Progenitor cell of endocrine pancreas (in vitro differentiated cells): Measurements from ENCODE around the gene TLCD2. TPM values are rescaled to one million over a fixed set of nuclear protein-coding genes. Genes with fewer than 3 reads are reported as not detected.
"Not testable (repeated sequence)": the region's sequence is repeated elsewhere in the genome, so short reads cannot be mapped to it uniquely, and the experiment has no call there.

ENCODE experiments used
- DNase-seq: peaks from one replicate; pipeline ENCODE4 v3.0.0; 2021; ENCODE audit warnings: low spot score; ENCODE audit not compliant: unreplicated experiment
- H3K27ac Mint-ChIP-seq: 2 replicates; pipeline ENCODE4 v1.8.0; 2021; ENCODE audit warnings: mild to moderate bottlenecking, moderate library complexity, mixed read lengths
- H3K27me3 Mint-ChIP-seq: 2 replicates; pipeline ENCODE4 v1.8.0; 2021; ENCODE audit warnings: mixed read lengths
- H3K36me3 Mint-ChIP-seq: 2 replicates; pipeline ENCODE4 v1.8.0; 2022; ENCODE audit warnings: mixed read lengths; ENCODE audit not compliant: insufficient read depth
- H3K4me1 Mint-ChIP-seq: 2 replicates; pipeline ENCODE4 v1.8.0; 2021; ENCODE audit warnings: low read depth, mixed read lengths
- H3K4me3 Mint-ChIP-seq: 2 replicates; pipeline ENCODE4 v1.8.0; 2021; ENCODE audit warnings: low read depth, mild to moderate bottlenecking, moderate library complexity, mixed read lengths
- H3K9me3 Mint-ChIP-seq: 2 replicates; pipeline ENCODE4 v1.8.0; 2021; ENCODE audit warnings: low read depth, mixed read lengths
- total RNA-seq: library from RNA; stranded (reverse); gene quantifications from 2 replicates; pipeline ENCODE4 v1.2.1, GENCODE V29; 2021
- TF ChIP-seq, protein P1 (sequence below): fragments of 200-600 bp; sonication (generic); IDR thresholded peaks from one replicate; pipeline ENCODE4 v1.5.0; 2021; ENCODE audit warnings: antibody characterized with exemption, mild to moderate bottlenecking; ENCODE audit not compliant: unreplicated experiment

The TLCD2 gene
- total RNA-seq, 1 donor from 2014 or later: 2.7 TPM

DNA sequence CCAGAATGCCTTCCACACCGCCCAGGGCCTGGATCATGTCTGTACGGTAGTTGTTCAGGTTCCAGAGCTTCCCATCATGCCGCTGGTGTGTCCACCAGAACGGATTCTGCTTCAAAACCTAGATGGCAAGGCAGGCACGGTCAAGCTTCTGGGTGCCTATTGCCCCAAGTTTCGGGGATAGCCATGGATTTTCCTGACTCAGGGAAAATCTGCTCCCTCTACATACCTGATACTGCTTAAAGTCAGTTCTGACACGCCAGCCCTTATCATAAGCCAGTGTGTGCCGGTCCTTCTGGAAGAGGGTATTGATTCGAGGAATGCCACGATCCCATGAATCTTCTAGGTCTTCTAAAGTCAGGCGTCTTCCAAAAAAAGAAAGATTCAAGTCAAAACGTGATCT lies 49.1 kb downstream of the TLCD2 start:
- H3K27ac Mint-ChIP-seq: no peak overlapping the region
- TF ChIP-seq, protein P1, sequence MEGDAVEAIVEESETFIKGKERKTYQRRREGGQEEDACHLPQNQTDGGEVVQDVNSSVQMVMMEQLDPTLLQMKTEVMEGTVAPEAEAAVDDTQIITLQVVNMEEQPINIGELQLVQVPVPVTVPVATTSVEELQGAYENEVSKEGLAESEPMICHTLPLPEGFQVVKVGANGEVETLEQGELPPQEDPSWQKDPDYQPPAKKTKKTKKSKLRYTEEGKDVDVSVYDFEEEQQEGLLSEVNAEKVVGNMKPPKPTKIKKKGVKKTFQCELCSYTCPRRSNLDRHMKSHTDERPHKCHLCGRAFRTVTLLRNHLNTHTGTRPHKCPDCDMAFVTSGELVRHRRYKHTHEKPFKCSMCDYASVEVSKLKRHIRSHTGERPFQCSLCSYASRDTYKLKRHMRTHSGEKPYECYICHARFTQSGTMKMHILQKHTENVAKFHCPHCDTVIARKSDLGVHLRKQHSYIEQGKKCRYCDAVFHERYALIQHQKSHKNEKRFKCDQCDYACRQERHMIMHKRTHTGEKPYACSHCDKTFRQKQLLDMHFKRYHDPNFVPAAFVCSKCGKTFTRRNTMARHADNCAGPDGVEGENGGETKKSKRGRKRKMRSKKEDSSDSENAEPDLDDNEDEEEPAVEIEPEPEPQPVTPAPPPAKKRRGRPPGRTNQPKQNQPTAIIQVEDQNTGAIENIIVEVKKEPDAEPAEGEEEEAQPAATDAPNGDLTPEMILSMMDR: no peak
- DNase-seq: no peak
- H3K4me1 Mint-ChIP-seq: no peaks in the 10 kb centered on the region
- peaks cover 52% of the 10 kb centered on the region for H3K36me3 Mint-ChIP-seq
- H3K27me3 Mint-ChIP-seq: no peaks in the 10 kb centered on the region
- H3K4me3 Mint-ChIP-seq: no peak overlapping the region
- no peaks in the 10 kb centered on the region for H3K9me3 Mint-ChIP-seq

DNA sequence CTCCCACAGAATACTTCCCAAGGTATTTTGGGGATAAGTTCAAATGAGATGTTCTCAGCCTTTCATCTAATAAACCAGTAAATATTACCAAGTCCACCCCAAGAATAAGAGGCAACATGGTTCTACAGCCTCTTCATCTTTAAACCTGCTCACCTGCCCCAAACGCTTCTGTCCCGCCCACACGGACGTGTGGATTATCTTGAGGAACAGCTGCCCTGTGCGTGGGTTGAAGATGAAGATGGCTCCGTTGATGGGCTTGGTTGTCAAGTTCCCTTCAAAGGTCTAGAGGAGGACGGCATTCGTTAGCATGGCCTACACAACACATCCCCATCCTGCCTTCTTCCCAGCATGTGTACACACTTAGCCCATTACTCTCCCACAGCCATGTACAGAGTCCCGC lies 52.1 kb downstream of the TLCD2 start:
- Mint-ChIP-seq H3K4me3 (no peak overlapping the region), H3K4me1 (no peaks in the 10 kb centered on the region), H3K9me3 (no peaks in the 10 kb centered on the region), H3K36me3 (peaks cover 62% of the 10 kb centered on the region), H3K27ac (no peak overlapping the region), H3K27me3 (no peaks in the 10 kb centered on the region)
- TF ChIP-seq, protein P1: no peak
- no peak for DNase-seq

DNA sequence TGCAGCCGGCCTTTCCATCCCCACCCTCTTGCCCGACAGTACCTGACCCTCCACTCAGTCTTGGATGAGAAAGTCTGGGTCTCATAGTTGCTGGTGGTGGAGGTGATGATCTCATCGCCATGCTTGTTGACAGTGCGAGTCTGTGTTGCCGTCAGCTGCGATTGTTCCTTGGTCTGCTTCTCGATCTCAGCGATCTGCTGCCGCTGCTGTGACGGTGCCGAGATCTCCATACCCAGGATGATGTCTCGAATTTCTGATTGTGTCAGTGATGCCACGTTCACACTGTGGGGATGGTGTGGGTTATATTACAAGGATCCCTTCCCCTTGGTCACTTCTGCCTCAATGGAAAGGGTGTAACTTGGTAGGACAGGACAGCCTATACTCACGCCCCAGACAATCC lies 56.4 kb downstream of the TLCD2 start:
- H3K36me3 Mint-ChIP-seq: peaks cover 54% of the 10 kb centered on the region
- H3K27ac Mint-ChIP-seq: no peak overlapping the region
- no peak overlapping the region for H3K4me3 Mint-ChIP-seq

DNA sequence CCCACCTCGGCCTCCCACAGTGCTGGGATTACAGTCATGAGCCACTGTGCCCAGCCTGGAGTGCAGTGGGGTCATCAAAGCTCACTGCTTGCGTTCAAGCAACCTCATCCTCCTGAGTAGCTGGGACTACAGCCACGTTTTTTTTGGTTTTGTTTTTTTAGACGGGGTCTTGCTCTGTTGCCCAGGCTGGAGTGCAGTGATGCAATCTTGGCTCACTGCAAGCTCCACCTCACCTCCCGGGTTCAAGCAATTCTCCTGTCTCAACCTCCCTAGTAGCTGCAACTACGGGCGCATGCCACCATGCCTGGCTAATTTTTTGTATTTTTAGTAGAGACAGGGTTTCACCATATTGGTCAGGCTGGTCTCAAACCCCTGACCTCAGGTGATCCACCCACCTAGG lies 57.4 kb downstream of the TLCD2 start:
- not testable (repeated sequence) for H3K4me1 Mint-ChIP-seq, H3K9me3 Mint-ChIP-seq, H3K4me3 Mint-ChIP-seq, H3K27ac Mint-ChIP-seq, H3K27me3 Mint-ChIP-seq, DNase-seq
- H3K36me3 Mint-ChIP-seq: peaks cover 45% of the 10 kb centered on the region

More for the DNA sequence above, 56.4 kb downstream of the TLCD2 start:
- peaks cover 4% of the 10 kb centered on the region for H3K4me1 Mint-ChIP-seq
- no peaks in the 10 kb centered on the region for H3K27me3 Mint-ChIP-seq
- TF ChIP-seq, protein P1: no peak
- H3K9me3 Mint-ChIP-seq: no peaks in the 10 kb centered on the region
- no peak for DNase-seq

Other genes with a start within 250 kb of the TLCD2 start
- 64.4 and 84.0 TPM in 2 replicates for gene MYO1C, start 217.7 kb downstream of the TLCD2 start, total RNA-seq
- 27.1 and 29.8 TPM in 2 replicates for gene INPP5K, start 193.8 kb downstream of the TLCD2 start, total RNA-seq
- gene PITPNA, start 147.6 kb downstream of the TLCD2 start, total RNA-seq: 63.5 and 75.0 TPM in 2 replicates
- gene SLC43A2, start 81.5 kb downstream of the TLCD2 start, total RNA-seq: 21.1 and 21.9 TPM in 2 replicates
- 0.43 and 0.69 TPM in 2 replicates for gene SCARF1, start 64.6 kb downstream of the TLCD2 start, total RNA-seq
- 1.2 and 1.5 TPM in 2 replicates for gene RILP, start 60.5 kb downstream of the TLCD2 start, total RNA-seq
- gene PRPF8, start 25.5 kb downstream of the TLCD2 start, total RNA-seq: 367 and 378 TPM in 2 replicates
- gene WDR81, start 14.3 kb upstream of the TLCD2 start, total RNA-seq: 22.1 and 22.4 TPM in 2 replicates
- 68.6 and 74.5 TPM in 2 replicates for gene SERPINF2, start 32.5 kb upstream of the TLCD2 start, total RNA-seq
- gene SERPINF1, start 51.7 kb upstream of the TLCD2 start, total RNA-seq: 163 and 169 TPM in 2 replicates
- 26.6 and 33.5 TPM in 2 replicates for gene SMYD4, start 119.5 kb upstream of the TLCD2 start, total RNA-seq
- gene RPA1, start 119.6 kb upstream of the TLCD2 start, total RNA-seq: 111 and 119 TPM in 2 replicates